GM06990 (cell line): Measurements from ENCODE around the gene IL17RD.

ENCODE experiments used
- DNase-seq: peaks from one replicate; pipeline ENCODE4 v3.0.0-alpha.2; 2011; ENCODE audit not compliant: insufficient read length; ENCODE audit errors: extremely low read depth
- H3K27me3 ChIP-seq: replicated peaks from 2 replicates; pipeline ENCODE4 v1.6.0; 2011; ENCODE audit warnings: low read length; ENCODE audit not compliant: control insufficient read depth, insufficient read depth
- H3K36me3 ChIP-seq: 2 replicates; pipeline ENCODE4 v1.5.1; 2011; ENCODE audit warnings: low read length; ENCODE audit not compliant: control insufficient read depth, insufficient read depth
- H3K4me3 ChIP-seq: replicated peaks from 2 replicates; pipeline ENCODE4 v1.5.1; 2011; ENCODE audit warnings: low read depth, mild to moderate bottlenecking, control low read depth, low read length
- TF ChIP-seq, protein P1 (sequence below): IDR thresholded peaks from 2 replicates; pipeline ENCODE4 v1.5.1; 2011; ENCODE audit warnings: low read length, control low read depth, mild to moderate bottlenecking, inconsistent platforms; ENCODE audit not compliant: insufficient read depth, poor library complexity, severe bottlenecking

IL17RD gene

DNA sequence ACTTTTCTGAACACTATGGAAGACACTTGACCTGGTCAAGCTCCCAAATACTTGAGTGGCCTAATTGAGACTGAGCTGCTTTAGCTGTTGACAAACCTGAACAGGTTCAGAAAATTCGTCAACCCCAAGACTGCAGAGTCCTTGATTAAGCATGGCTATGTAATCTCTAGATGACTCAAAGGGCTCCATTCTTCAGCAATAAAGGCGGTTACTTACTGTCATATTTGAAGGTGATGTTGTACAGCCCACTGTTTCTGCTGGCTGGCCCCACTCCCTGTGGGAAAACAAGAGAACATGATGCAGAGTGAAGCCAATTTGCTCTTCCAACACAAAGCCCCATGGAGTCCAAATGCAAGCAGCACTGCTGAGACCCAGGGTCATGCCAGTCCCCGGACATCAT, 45.1 kb downstream of the IL17RD start:
- H3K4me3 ChIP-seq, result no peak overlapping the region
- no peaks in the 10 kb centered on the region for H3K36me3 ChIP-seq
- TF ChIP-seq, protein P1, sequence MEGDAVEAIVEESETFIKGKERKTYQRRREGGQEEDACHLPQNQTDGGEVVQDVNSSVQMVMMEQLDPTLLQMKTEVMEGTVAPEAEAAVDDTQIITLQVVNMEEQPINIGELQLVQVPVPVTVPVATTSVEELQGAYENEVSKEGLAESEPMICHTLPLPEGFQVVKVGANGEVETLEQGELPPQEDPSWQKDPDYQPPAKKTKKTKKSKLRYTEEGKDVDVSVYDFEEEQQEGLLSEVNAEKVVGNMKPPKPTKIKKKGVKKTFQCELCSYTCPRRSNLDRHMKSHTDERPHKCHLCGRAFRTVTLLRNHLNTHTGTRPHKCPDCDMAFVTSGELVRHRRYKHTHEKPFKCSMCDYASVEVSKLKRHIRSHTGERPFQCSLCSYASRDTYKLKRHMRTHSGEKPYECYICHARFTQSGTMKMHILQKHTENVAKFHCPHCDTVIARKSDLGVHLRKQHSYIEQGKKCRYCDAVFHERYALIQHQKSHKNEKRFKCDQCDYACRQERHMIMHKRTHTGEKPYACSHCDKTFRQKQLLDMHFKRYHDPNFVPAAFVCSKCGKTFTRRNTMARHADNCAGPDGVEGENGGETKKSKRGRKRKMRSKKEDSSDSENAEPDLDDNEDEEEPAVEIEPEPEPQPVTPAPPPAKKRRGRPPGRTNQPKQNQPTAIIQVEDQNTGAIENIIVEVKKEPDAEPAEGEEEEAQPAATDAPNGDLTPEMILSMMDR, result no peak
- no peaks in the 10 kb centered on the region for H3K27me3 ChIP-seq
- no peak for DNase-seq

DNA sequence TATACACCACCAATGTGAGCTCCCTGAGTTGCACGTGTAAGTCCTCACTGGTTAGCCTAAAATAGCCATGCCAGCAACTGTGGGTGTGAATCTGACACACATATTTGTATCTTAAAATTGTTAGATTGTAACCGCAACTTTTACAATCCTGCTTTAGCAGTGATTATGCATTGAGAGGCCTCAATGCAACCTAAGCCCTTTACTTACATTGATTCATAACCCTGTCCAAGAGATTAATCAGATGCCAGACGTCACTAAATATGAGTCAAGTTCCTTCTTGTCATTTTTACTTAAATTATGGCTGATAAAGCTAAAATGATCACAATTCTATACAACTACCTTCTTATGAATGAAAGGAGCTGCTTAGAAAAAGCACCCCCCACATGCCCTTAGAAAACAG, 46.9 kb downstream of the IL17RD start:
- no peak for DNase-seq
- H3K4me3 ChIP-seq, result no peak overlapping the region
- no peaks in the 10 kb centered on the region for H3K36me3 ChIP-seq
- TF ChIP-seq, protein P1, result no peak
- H3K27me3 ChIP-seq, result no peaks in the 10 kb centered on the region

DNA sequence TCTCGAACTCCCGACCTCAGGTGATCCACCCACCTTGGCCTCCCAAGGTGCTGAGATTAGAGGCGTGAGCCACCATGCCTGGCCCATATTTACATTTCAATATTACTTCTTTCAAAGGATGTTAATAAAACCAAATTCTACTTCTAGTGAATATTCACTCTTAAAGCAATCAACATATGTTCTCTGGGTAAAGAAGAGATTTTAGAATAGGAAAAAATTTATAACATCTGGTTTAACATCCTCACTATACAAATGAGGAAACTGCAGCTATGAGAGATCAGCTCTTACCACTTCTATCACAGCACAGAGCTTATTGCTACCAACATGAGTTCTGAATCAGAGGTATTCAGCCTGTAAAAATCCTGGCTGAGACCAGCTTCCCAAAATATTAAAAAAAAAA, 48.7 kb downstream of the IL17RD start:
- no peak for DNase-seq

DNA sequence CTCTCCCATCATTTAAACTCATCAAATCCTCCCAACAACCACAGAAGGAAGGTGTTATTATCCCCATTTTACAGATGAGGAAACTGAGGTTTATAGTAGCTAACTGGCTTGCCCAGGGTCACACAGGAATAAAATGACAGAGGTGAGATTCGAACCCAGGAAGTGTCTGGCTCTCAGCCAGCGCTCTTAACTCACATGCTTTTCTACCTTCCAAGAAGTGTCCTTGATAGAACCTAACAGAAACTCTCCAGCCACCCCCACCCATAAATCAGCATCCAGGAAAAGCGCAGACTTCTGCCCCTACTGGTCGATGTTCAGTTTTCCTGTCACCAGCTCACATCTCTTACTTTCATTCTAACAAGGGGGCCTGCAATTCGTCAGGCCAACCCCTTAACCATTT, 52.9 kb downstream of the IL17RD start:
- TF ChIP-seq, protein P1, result peak; percentile 53
- no peak for DNase-seq
- Histone ChIP-seq H3K4me3 (no peak overlapping the region), H3K36me3 (no peaks in the 10 kb centered on the region), H3K27me3 (no peaks in the 10 kb centered on the region; the same call in none of the 2 replicates)

More for the DNA sequence above, 48.7 kb downstream of the IL17RD start:
- H3K36me3 ChIP-seq, result no peaks in the 10 kb centered on the region
- H3K4me3 ChIP-seq, result no peak overlapping the region
- TF ChIP-seq, protein P1, result no peak
- H3K27me3 ChIP-seq, result no peaks in the 10 kb centered on the region

DNA sequence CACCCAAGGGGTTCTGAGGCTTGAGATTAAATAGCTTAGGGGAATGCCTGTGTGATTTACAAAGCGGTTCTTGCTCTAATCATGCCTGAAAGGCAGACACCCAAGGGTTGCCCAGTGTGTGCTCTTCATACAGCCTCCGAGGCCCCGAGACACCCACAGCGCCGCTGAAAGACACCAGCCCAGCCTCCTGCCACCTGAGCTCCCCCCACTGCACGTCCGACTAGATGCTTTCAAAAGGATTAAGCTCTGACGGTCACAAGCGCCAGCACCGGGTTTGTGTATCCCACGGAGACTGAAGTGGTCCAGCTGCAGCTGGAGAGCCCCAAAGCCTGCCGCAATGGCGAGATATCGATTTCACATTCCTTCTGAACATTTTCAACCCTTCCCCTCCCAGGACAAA, 54.4 kb downstream of the IL17RD start:
- TF ChIP-seq, protein P1, result peak; percentile 2
- no peak overlapping the region for H3K4me3 ChIP-seq
- no peak for DNase-seq

DNA sequence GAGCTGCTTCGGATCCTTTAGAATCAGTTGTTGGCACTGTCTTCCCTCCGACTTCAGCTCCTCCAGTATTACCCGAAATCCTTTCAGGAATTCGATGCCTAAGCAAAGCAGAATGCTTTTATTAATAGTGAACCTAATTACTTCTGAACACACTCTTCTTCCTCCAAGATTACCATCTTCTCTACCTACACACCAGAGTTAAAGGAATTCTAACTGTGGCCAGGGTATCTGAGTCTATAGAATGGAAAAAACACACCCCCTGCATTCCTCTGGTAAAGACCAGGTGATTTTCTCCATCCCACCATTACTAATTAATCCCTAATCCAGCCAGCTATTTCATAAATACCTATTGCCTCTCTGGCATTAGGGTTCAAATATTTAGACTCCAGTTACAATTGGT, 54.9 kb downstream of the IL17RD start:
- Histone ChIP-seq H3K4me3 (no peak overlapping the region), H3K27me3 (no peaks in the 10 kb centered on the region; the same call in none of the 2 replicates), H3K36me3 (no peaks in the 10 kb centered on the region)
- TF ChIP-seq, protein P1, result no peak
- no peak for DNase-seq

More for the DNA sequence above, 54.4 kb downstream of the IL17RD start:
- Histone ChIP-seq H3K27me3 (no peaks in the 10 kb centered on the region; the same call in none of the 2 replicates), H3K36me3 (no peaks in the 10 kb centered on the region)
